ENCODE measurements around the gene FBLN2.

DNA sequence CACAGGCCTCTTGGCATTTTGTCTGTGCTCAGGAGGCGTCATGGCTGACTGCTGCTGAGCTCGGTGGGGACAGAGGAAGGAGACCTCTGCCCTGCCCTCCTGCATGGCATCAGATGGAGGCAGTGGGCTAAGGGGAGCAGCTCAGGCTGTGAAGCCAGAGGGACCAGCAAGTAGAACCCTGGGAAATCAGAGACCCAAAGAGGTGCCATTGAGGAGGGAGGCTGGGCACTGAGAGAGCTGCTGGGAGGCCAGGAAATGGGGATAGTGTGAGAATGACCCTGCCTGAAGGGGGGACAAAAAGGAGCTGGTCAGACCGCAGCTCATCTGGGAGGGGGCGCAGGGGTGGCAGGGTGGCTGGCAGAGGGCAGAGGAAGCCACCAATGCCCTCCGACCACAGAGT is 136.8 kb downstream of the FBLN2 start:
- TF ChIP-seq CTCF (IDR thresholded peaks at IDR 0.05) (no peak), ZFX (IDR thresholded peaks at IDR 0.05; ENCODE audit: borderline replicate concordance) (no peak)

Measured in 22Rv1 (cell line).